Suprapubic skin (tissue), 4 donors: ENCODE results near the gene GLYATL3. TPM values are rescaled to one million over a fixed set of nuclear protein-coding genes. Genes with fewer than 3 reads are reported as not detected.

Source experiments
- DNase-seq, 2 donors: peaks; one replicate each; pipeline ENCODE4 v3.0.0-alpha.2; 2019; ENCODE audit warnings: low spot score in 2 of 2
- H3K27ac ChIP-seq: fragments of 200-600 bp; sonication (generic); one replicate; pipeline ENCODE4 v1.5.1; 2019
- H3K27me3 ChIP-seq: fragments of 200-600 bp; sonication (generic); one replicate; pipeline ENCODE4 v1.5.1; 2019
- H3K36me3 ChIP-seq: fragments of 200-600 bp; sonication (generic); one replicate; pipeline ENCODE4 v1.5.1; 2019
- H3K4me1 ChIP-seq: fragments of 200-600 bp; sonication (generic); one replicate; pipeline ENCODE4 v1.5.1; 2019
- H3K4me3 ChIP-seq: fragments of 200-600 bp; sonication (generic); one replicate; pipeline ENCODE4 v1.5.1; 2019; ENCODE audit warnings: mild to moderate bottlenecking
- H3K9me3 ChIP-seq: fragments of 200-600 bp; sonication (generic); one replicate; pipeline ENCODE4 v1.5.1; 2019
- CTCF ChIP-seq, 2 donors: fragments of 200-600 bp in 1 of 2; fragments of 450-650 bp in 1 of 2; sonication (generic) in 1 of 2; IDR thresholded peaks; one replicate each; pipeline ENCODE4 v1.5.1; 2016 to 2019; ENCODE audit warnings: antibody characterized with exemption in 2 of 2, mild to moderate bottlenecking in 1 of 2, moderate library complexity in 1 of 2
- EP300 ChIP-seq: sonication (generic); formaldehyde crosslinking; IDR thresholded peaks from one replicate; pipeline ENCODE4 v1.6.1; 2017; ENCODE audit warnings: antibody characterized with exemption
- POLR2A ChIP-seq, 2 donors: fragments of 450-650 bp; IDR thresholded peaks; one replicate each; pipeline ENCODE4 v1.6.1; 2017; ENCODE audit warnings: antibody characterized with exemption in 2 of 2, mild to moderate bottlenecking in 2 of 2, moderate library complexity in 2 of 2
- POLR2AphosphoS5 ChIP-seq, 3 donors: sonication (generic); formaldehyde crosslinking; IDR thresholded peaks; one replicate each; pipeline ENCODE4 v1.6.1; 2017; ENCODE audit warnings: antibody characterized with exemption in 3 of 3
- WGBS: methylation state at CpG from one replicate; pipeline ENCODE4 v1.1.5; 2018; 5-methylcytosine and 5-hydroxymethylcytosine counted together
- total RNA-seq, 4 donors: library from RNA; depleted of rRNA; stranded (reverse); fragments of >200 nt; gene quantifications; one replicate each; pipeline ENCODE4 v1.1.0, GENCODE V29; 2016

The GLYATL3 gene
- total RNA-seq, 4 donors from 2014 or later = not detected

- Histone ChIP-seq H3K4me1 (peaks cover 16% of the 10 kb centered on the region), H3K36me3 (no peaks in the 10 kb centered on the region), H3K4me3 (no peak overlapping the region), H3K9me3 (no peaks in the 10 kb centered on the region), H3K27me3 (no peaks in the 10 kb centered on the region), H3K27ac (no peak overlapping the region)
- no peak for DNase-seq
- TF ChIP-seq POLR2A (IDR thresholded peaks at IDR 0.05) (no peak), EP300 (no peak), CTCF (IDR thresholded peaks at IDR 0.05) (no peak), POLR2AphosphoS5 (IDR thresholded peaks at IDR 0.05) (no peak)
These were observed 58.5 kb downstream of the GLYATL3 start for GRCh38 chr6:49558238-49558637.

- no peaks in the 10 kb centered on the region for H3K27me3 ChIP-seq
- 60% methylated on average over 5 of the region's 5 CpGs for WGBS
- no peak overlapping the region for H3K4me3 ChIP-seq
- DNase-seq = no peak
- TF ChIP-seq POLR2A (IDR thresholded peaks at IDR 0.05) = no peak
- no peak overlapping the region for H3K27ac ChIP-seq
- no peaks in the 10 kb centered on the region for H3K9me3 ChIP-seq
- no peaks in the 10 kb centered on the region for H3K4me1 ChIP-seq
- no peaks in the 10 kb centered on the region for H3K36me3 ChIP-seq
These were observed 63.5 kb downstream of the GLYATL3 start for GRCh38 chr6:49563006-49563886.

- no peaks in the 10 kb centered on the region for H3K36me3 ChIP-seq
- H3K27me3 ChIP-seq = no peaks in the 10 kb centered on the region
- H3K4me3 ChIP-seq = no peak overlapping the region
- TF ChIP-seq CTCF (IDR thresholded peaks at IDR 0.05) (no peak), POLR2AphosphoS5 (IDR thresholded peaks at IDR 0.05) (no peak), POLR2A (IDR thresholded peaks at IDR 0.05) (no peak)
- H3K27ac ChIP-seq = no peak overlapping the region
- H3K9me3 ChIP-seq = no peaks in the 10 kb centered on the region
- no peaks in the 10 kb centered on the region for H3K4me1 ChIP-seq
- WGBS = 77% methylated on average over 1 of the region's 1 CpG
- DNase-seq = no peak
These were observed 64.8 kb downstream of the GLYATL3 start for GRCh38 chr6:49564552-49564951.

GRCh38 chr6:49565261-49565660 is 65.5 kb downstream of the GLYATL3 start:
- no peak for DNase-seq
- no peaks in the 10 kb centered on the region for H3K27me3 ChIP-seq
- no peak overlapping the region for H3K27ac ChIP-seq
- no peaks in the 10 kb centered on the region for H3K4me1 ChIP-seq
- no peak overlapping the region for H3K4me3 ChIP-seq
- H3K36me3 ChIP-seq = no peaks in the 10 kb centered on the region
- WGBS = 44% methylated on average over 2 of the region's 2 CpGs
- no peaks in the 10 kb centered on the region for H3K9me3 ChIP-seq
- no peak for TF ChIP-seq POLR2AphosphoS5 (IDR thresholded peaks at IDR 0.05)
- no peak for TF ChIP-seq CTCF (IDR thresholded peaks at IDR 0.05)
- TF ChIP-seq EP300 = no peak
- TF ChIP-seq POLR2A (IDR thresholded peaks at IDR 0.05) = no peak

- WGBS = 68% methylated on average over 10 of the region's 10 CpGs
- H3K4me3 ChIP-seq = no peak overlapping the region
- no peak overlapping the region for H3K27ac ChIP-seq
- H3K4me1 ChIP-seq = no peaks in the 10 kb centered on the region
- no peaks in the 10 kb centered on the region for H3K36me3 ChIP-seq
- no peak for DNase-seq
- H3K27me3 ChIP-seq = no peaks in the 10 kb centered on the region
- TF ChIP-seq EP300 = no peak
- TF ChIP-seq CTCF (IDR thresholded peaks at IDR 0.05) = no peak
- no peak for TF ChIP-seq POLR2A (IDR thresholded peaks at IDR 0.05)
- TF ChIP-seq POLR2AphosphoS5 (IDR thresholded peaks at IDR 0.05) = no peak
- H3K9me3 ChIP-seq = no peaks in the 10 kb centered on the region
These were observed 66.1 kb downstream of the GLYATL3 start for GRCh38 chr6:49565855-49566254.
